ENCODE measurements around the gene KRTAP5-3. TPM values are rescaled to one million over a fixed set of nuclear protein-coding genes. Genes with fewer than 3 reads are reported as not detected.

Gene KRTAP5-3
- total RNA-seq, 1 experiment from 2014 or later: not detected

- no peak for DNase-seq (ENCODE audit: low read depth, low spot score)
- in situ Hi-C loops (cut with HindIII; ENCODE audit: low pct_unique_long_range_greater_than_20kb, low sequenced_read_pairs): no loop called here
Observed at GRCh38 chr11:1563149-1563638, 45.1 kb downstream of the KRTAP5-3 start.

- DNase-seq (ENCODE audit: low read depth, low spot score): no peak
- in situ Hi-C loops (cut with HindIII; ENCODE audit: low pct_unique_long_range_greater_than_20kb, low sequenced_read_pairs): no loop called here
Observed at GRCh38 chr11:1562469-1563148, 45.7 kb downstream of the KRTAP5-3 start.

GRCh38 chr11:1561955-1562354 is 46.3 kb downstream of the KRTAP5-3 start:
- DNase-seq (ENCODE audit: low read depth, low spot score): no peak
- in situ Hi-C loops (cut with HindIII; ENCODE audit: low pct_unique_long_range_greater_than_20kb, low sequenced_read_pairs): no loop called here

- in situ Hi-C loops (cut with HindIII; ENCODE audit: low pct_unique_long_range_greater_than_20kb, low sequenced_read_pairs): no loop called here
- no peak for DNase-seq (ENCODE audit: low read depth, low spot score)
Observed at GRCh38 chr11:1561266-1561665, 47.0 kb downstream of the KRTAP5-3 start.

GRCh38 chr11:1560649-1561251 is 47.5 kb downstream of the KRTAP5-3 start:
- no peak for DNase-seq (ENCODE audit: low read depth, low spot score)
- in situ Hi-C loops (cut with HindIII; ENCODE audit: low pct_unique_long_range_greater_than_20kb, low sequenced_read_pairs): no loop called here

GRCh38 chr11:1560002-1560648 is 48.1 kb downstream of the KRTAP5-3 start:
- in situ Hi-C loops (cut with HindIII; ENCODE audit: low pct_unique_long_range_greater_than_20kb, low sequenced_read_pairs): no loop called here

GRCh38 chr11:1559111-1559951 is 48.9 kb downstream of the KRTAP5-3 start:
- no peak for DNase-seq (ENCODE audit: low read depth, low spot score)
- in situ Hi-C loops (cut with HindIII; ENCODE audit: low pct_unique_long_range_greater_than_20kb, low sequenced_read_pairs): no loop called here

More at GRCh38 chr11:1560002-1560648, 48.1 kb downstream of the KRTAP5-3 start:
- DNase-seq (ENCODE audit: low read depth, low spot score): no peak

GRCh38 chr11:1558775-1559110 is 49.5 kb downstream of the KRTAP5-3 start:
- in situ Hi-C loops (cut with HindIII; ENCODE audit: low pct_unique_long_range_greater_than_20kb, low sequenced_read_pairs): no loop called here
- no peak for DNase-seq (ENCODE audit: low read depth, low spot score)

GRCh38 chr11:1557904-1558774 is 50.1 kb downstream of the KRTAP5-3 start:
- in situ Hi-C loops (cut with HindIII; ENCODE audit: low pct_unique_long_range_greater_than_20kb, low sequenced_read_pairs): no loop called here
- no peak for DNase-seq (ENCODE audit: low read depth, low spot score)

Other genes with a start within 250 kb of the KRTAP5-3 start
- 4.5 and 8.2 TPM in 2 replicates for gene BRSK2, start 218.5 kb downstream of the KRTAP5-3 start, total RNA-seq (2014; rRNA removed; shearing (Covaris generic))
- 18.0 and 22.5 TPM in 2 replicates for gene MOB2, start 121.7 kb downstream of the KRTAP5-3 start, total RNA-seq (2014; rRNA removed; shearing (Covaris generic))
- gene DUSP8, start 36.2 kb downstream of the KRTAP5-3 start, total RNA-seq (2014; rRNA removed; shearing (Covaris generic)): 0.48 and 0.85 TPM in 2 replicates
- gene KRTAP5-1, start 23.2 kb downstream of the KRTAP5-3 start, total RNA-seq (2014; rRNA removed; shearing (Covaris generic)): not detected in 2 replicates
- 0.26 and 0.72 TPM in 2 replicates for gene KRTAP5-2, start 10.2 kb downstream of the KRTAP5-3 start, total RNA-seq (2014; rRNA removed; shearing (Covaris generic))
- not detected in 2 replicates for gene KRTAP5-4, start 13.7 kb upstream of the KRTAP5-3 start, total RNA-seq (2014; rRNA removed; shearing (Covaris generic))
- gene KRTAP5-5, start 21.3 kb upstream of the KRTAP5-3 start, total RNA-seq (2014; rRNA removed; shearing (Covaris generic)): not detected in 2 replicates
- not detected in 2 replicates for gene KRTAP5-6, start 88.7 kb upstream of the KRTAP5-3 start, total RNA-seq (2014; rRNA removed; shearing (Covaris generic))
- gene IFITM10, start 142.1 kb upstream of the KRTAP5-3 start, total RNA-seq (2014; rRNA removed; shearing (Covaris generic)): 0.11 TPM in 1 of 2 replicates, not detected in the other
- gene CTSD, start 155.5 kb upstream of the KRTAP5-3 start, total RNA-seq (2014; rRNA removed; shearing (Covaris generic)): 428 and 450 TPM in 2 replicates
- gene SYT8, start 226.5 kb upstream of the KRTAP5-3 start, total RNA-seq (2014; rRNA removed; shearing (Covaris generic)): not detected in 2 replicates
- not detected in 2 replicates for gene TNNI2, start 230.5 kb upstream of the KRTAP5-3 start, total RNA-seq (2014; rRNA removed; shearing (Covaris generic))
- not detected in 2 replicates for gene LSP1, start 244.6 kb upstream of the KRTAP5-3 start, total RNA-seq (2014; rRNA removed; shearing (Covaris generic))